ENCODE data around the gene RNF220. TPM values are rescaled to one million over a fixed set of nuclear protein-coding genes. Genes with fewer than 3 reads are reported as not detected.
"Not testable (repeated sequence)": the region's sequence is repeated elsewhere in the genome, so short reads cannot be mapped to it uniquely, and the experiment has no call there.

Gene RNF220
- total RNA-seq, 1 donor from 2014 or later: 89.5 TPM

DNA sequence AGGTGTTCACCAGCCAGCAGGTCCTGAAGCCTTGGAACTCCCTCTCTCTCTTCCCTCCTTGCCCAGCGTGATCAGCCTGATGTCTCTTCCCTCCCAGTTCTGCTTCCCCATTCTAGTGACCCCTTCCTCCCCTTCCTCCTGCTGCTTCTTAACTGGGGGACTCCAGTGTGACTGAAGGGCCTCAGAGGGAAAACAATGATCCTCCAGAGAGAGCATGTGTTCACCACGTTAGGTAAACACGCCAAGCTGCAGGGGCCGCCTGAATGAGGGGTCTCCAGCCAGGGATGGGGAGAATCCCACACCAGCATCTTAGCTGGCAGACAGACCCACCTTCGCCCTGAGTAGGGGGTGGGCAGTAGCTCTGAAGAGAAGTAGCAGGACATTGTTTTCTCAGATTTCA is 144.5 kb downstream of the RNF220 start:
- H3K36me3 Mint-ChIP-seq (ENCODE audit: low read depth): no peaks in the 10 kb centered on the region
- H3K4me1 Mint-ChIP-seq (ENCODE audit: low read depth): no peaks in the 10 kb centered on the region
- no peak overlapping the region for H3K27ac Mint-ChIP-seq
- no peak for DNase-seq (ENCODE audit: low spot score)
- peaks cover 5% of the 10 kb centered on the region for H3K27me3 Mint-ChIP-seq (ENCODE audit: low read depth)
- H3K9me3 Mint-ChIP-seq: no peaks in the 10 kb centered on the region
- H3K4me3 Mint-ChIP-seq (ENCODE audit: low read depth): no peak overlapping the region
- intact Hi-C loops (cut with micrococcal nuclease): no loop called here

DNA sequence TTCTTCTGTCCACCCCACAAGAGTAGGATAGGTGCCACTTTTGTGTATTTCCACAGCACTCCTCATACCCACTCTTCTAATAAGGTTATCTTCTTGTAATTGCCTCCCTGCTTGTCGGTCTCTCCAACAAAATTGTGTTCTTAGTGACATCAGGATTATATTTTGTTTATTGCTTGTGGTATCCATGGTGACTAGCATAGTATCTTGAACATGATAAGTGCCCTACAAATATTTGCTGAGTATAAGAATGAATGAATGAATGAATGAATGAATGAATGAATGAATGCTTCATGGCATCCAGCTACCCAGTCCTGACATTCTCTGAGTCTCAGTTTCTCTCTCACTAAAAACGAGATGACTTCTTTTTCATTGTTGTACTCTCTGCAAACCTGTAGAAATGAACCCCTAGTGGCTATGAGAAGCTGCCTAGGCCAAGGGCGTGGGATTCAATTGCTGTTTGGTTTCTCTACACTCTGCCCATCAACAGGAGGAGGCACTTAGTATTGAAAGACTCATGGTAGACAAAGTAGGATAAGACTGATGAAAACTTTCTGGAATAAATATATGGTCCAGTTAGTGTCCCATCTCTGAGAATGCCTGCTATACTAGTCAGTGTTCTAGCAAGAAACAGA is 148.2 kb downstream of the RNF220 start:
- H3K4me1 Mint-ChIP-seq (ENCODE audit: low read depth): no peaks in the 10 kb centered on the region
- no peak overlapping the region for H3K27ac Mint-ChIP-seq
- intact Hi-C loops (cut with micrococcal nuclease): no loop called here
- no peak overlapping the region for H3K4me3 Mint-ChIP-seq (ENCODE audit: low read depth)
- no peak for DNase-seq (ENCODE audit: low spot score)
- H3K36me3 Mint-ChIP-seq (ENCODE audit: low read depth): no peaks in the 10 kb centered on the region
- H3K27me3 Mint-ChIP-seq (ENCODE audit: low read depth): peaks cover 7% of the 10 kb centered on the region
- H3K9me3 Mint-ChIP-seq: no peaks in the 10 kb centered on the region

DNA sequence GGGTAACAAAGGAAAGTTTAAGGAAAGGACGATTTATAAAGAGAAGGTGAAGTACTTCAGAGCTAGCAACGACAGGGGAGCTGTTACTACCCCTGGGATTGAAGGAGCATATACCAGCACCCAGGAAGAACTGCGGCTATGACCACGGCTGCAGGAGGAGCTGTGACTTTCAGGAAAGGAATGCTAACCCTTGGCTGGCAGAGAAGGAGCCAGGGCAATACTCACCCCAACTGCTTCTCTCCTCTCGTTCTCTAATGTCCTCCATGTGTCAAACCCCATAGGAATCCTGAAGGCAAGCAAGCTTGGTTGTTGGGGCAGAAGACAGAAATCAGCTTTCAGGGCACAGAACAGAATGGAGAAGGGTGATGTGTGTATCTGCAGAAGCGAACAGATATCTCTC is 148.7 kb downstream of the RNF220 start:
- Mint-ChIP-seq H3K27ac (no peak overlapping the region), H3K4me1 (ENCODE audit: low read depth) (no peaks in the 10 kb centered on the region), H3K9me3 (no peaks in the 10 kb centered on the region), H3K4me3 (ENCODE audit: low read depth) (no peak overlapping the region), H3K36me3 (ENCODE audit: low read depth) (no peaks in the 10 kb centered on the region), H3K27me3 (ENCODE audit: low read depth) (peaks cover 7% of the 10 kb centered on the region)
- DNase-seq (ENCODE audit: low spot score): no peak
- intact Hi-C loops (cut with micrococcal nuclease): no loop called here

DNA sequence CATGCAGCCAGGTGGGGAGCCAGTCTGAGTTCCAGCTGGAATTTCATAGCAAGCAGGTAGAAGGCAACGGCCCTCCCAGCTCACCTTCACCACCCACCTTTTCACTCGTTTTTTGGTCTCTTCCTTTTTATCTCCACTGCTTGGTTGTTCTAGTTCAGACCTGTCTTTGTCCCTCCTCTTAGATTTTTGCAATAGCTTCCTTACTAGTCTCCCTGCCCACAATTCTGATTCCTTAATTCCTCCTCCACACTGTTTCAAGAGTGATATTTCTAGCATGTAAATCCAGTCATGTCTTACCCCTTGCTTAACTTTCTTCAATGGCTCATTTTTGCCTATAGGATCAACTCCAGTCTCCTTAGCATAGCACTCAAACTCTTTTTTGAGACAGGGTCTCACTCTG is 149.7 kb downstream of the RNF220 start:
- Mint-ChIP-seq H3K27ac (no peak overlapping the region), H3K36me3 (ENCODE audit: low read depth) (no peaks in the 10 kb centered on the region), H3K4me3 (ENCODE audit: low read depth) (no peak overlapping the region), H3K27me3 (ENCODE audit: low read depth) (peaks cover 7% of the 10 kb centered on the region), H3K9me3 (no peaks in the 10 kb centered on the region), H3K4me1 (ENCODE audit: low read depth) (no peaks in the 10 kb centered on the region)
- intact Hi-C loops (cut with micrococcal nuclease): no loop called here
- DNase-seq (ENCODE audit: low spot score): no peak

DNA sequence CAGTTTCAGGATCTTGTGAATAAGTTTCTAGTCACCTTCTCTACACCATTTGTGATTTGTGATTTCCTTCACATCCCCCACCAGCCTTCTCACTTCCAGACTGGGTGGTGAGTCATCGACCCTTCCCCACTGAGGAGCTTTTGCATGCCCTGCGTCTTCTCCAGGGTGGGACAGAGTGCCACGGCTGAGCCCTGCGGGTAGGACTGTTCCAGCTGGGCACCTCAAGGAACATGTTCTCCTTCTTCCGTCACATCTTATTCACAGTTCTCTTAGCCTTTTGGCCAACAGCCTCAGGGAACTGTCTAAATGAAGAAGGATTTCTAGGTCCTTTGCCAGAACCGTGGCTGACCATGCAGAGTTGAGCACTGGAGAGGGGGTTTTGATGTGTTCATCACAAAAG is 152.7 kb downstream of the RNF220 start:
- Mint-ChIP-seq H3K27ac (no peak overlapping the region), H3K27me3 (ENCODE audit: low read depth) (peaks cover 5% of the 10 kb centered on the region), H3K4me1 (ENCODE audit: low read depth) (no peaks in the 10 kb centered on the region), H3K9me3 (no peaks in the 10 kb centered on the region), H3K4me3 (ENCODE audit: low read depth) (no peak overlapping the region), H3K36me3 (ENCODE audit: low read depth) (no peaks in the 10 kb centered on the region)
- intact Hi-C loops (cut with micrococcal nuclease): no loop called here
- DNase-seq (ENCODE audit: low spot score): no peak

DNA sequence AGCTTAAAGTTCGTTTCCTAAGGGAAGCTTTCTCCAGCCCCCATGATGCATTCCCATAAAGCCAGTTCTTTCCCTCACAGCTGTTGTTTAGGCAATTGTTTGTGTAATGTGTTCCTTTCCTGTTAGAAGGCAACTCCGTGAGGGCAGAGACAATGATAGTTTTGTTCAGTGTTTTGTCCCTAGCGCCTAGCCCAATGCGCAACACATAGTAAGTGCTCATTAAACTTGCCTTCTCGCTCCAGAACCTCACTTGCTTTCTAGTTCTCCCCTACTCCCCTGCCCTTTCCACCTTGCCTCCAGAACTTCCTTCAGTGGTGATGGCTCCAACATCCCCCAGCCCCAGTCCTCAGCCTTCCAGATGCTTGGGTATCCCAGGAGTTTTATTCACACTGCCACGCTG is 153.8 kb downstream of the RNF220 start:
- DNase-seq (ENCODE audit: low spot score): no peak
- no peaks in the 10 kb centered on the region for H3K36me3 Mint-ChIP-seq (ENCODE audit: low read depth)
- no peak overlapping the region for H3K4me3 Mint-ChIP-seq (ENCODE audit: low read depth)
- H3K4me1 Mint-ChIP-seq (ENCODE audit: low read depth): no peaks in the 10 kb centered on the region
- H3K9me3 Mint-ChIP-seq: no peaks in the 10 kb centered on the region
- no peak overlapping the region for H3K27ac Mint-ChIP-seq
- intact Hi-C loops (cut with micrococcal nuclease): no loop called here
- peaks cover 5% of the 10 kb centered on the region for H3K27me3 Mint-ChIP-seq (ENCODE audit: low read depth)

DNA sequence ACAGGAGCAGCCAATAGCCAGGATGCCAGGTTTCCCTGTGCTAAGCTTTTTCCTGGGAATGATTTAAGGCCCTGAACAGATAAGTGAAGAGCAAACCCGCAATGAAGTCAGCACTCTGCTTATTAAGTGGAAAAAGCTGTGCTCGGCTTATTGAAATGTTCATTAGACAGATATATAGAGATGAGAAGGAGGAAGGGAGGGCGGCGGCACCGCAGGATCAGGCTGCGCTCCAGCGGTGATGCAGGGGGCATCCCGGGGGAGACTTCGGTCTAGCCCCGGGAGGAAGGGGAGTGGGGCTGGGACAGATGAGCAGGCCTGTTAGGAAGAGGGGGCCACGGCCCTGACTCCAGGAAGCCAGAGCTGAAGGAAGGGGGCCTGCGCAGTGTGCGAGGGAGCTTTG is 154.3 kb downstream of the RNF220 start:
- no peaks in the 10 kb centered on the region for H3K36me3 Mint-ChIP-seq (ENCODE audit: low read depth)
- no peak overlapping the region for H3K27ac Mint-ChIP-seq
- no peaks in the 10 kb centered on the region for H3K9me3 Mint-ChIP-seq
- H3K27me3 Mint-ChIP-seq (ENCODE audit: low read depth): peaks cover 5% of the 10 kb centered on the region
- intact Hi-C loops (cut with micrococcal nuclease): no loop called here
- DNase-seq (ENCODE audit: low spot score): no peak
- no peaks in the 10 kb centered on the region for H3K4me1 Mint-ChIP-seq (ENCODE audit: low read depth)
- H3K4me3 Mint-ChIP-seq (ENCODE audit: low read depth): no peak overlapping the region

DNA sequence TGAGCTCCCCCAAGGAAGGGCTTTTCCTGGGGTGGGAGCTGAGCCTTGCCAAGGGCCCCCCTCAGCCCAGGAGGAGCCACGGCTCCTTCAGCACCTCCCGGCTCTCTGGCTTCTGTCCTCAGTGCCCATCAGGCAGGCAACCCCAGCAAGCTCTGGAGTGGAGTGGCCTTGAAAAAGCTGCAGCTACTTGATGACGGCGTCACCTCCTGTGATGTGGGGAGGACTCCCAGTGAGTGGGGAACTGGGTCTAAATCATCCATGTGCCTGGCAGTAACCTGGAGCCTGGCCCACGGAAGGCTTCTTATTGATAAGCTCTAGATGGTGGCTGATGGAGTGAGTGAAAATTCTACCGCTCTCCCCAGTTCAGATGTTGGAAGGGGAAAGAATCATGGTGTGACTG is 154.9 kb downstream of the RNF220 start:
- H3K36me3 Mint-ChIP-seq (ENCODE audit: low read depth): no peaks in the 10 kb centered on the region
- intact Hi-C loops (cut with micrococcal nuclease): no loop called here
- H3K27ac Mint-ChIP-seq: no peak overlapping the region
- H3K9me3 Mint-ChIP-seq: no peaks in the 10 kb centered on the region
- H3K4me1 Mint-ChIP-seq (ENCODE audit: low read depth): no peaks in the 10 kb centered on the region
- H3K4me3 Mint-ChIP-seq (ENCODE audit: low read depth): no peak overlapping the region
- H3K27me3 Mint-ChIP-seq (ENCODE audit: low read depth): peaks cover 6% of the 10 kb centered on the region
- no peak for DNase-seq (ENCODE audit: low spot score)

DNA sequence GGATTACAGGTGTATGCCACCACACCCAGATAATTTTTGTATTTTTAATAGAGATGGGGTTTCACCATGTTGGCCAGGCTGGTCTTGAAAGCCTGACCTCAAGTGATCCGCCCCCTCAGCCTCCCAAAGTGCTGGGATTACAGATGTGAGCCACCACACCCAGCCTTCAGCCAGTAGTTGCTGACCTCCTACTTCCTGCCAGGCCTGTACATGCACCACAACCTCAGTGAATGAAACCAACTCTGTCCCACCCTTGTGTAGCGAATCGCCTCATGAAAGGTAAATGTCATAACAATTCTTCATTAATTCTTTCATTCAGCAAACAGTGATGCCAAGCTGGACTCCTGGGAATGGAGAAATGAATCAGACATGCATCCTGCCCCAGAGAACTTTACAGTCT is 155.6 kb downstream of the RNF220 start:
- H3K4me3 Mint-ChIP-seq (ENCODE audit: low read depth); intact Hi-C loops (cut with micrococcal nuclease); DNase-seq (ENCODE audit: low spot score); H3K9me3 Mint-ChIP-seq; H3K36me3 Mint-ChIP-seq (ENCODE audit: low read depth); H3K27ac Mint-ChIP-seq; H3K27me3 Mint-ChIP-seq (ENCODE audit: low read depth); H3K4me1 Mint-ChIP-seq (ENCODE audit: low read depth): not testable (repeated sequence)

DNA sequence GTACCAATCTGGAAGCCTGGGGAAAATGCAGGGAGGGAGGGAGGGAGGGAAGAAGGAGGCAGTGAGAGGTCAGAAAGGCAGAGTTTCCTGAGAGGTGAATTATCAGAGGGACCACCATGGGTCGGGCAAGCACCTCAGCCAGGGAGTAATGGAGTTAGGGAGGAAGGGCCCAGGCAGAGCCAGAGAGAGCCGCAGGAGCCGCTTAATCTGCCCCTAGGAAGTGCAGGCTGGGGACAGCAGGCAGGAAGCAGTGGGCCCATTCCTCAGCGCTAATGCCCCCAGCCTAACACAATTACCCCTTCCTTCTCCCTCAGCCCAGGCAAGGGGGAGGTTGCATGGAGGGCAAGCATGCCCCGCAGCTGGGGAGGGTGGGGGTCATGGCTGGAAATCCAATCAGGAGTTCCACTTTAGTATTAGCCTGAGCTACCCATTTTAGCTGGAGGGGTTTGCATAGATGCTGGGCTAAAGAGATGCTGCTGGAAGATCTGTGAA is 160.2 kb downstream of the RNF220 start:
- no peaks in the 10 kb centered on the region for H3K4me1 Mint-ChIP-seq (ENCODE audit: low read depth)
- intact Hi-C loops (cut with micrococcal nuclease): no loop called here

DNA sequence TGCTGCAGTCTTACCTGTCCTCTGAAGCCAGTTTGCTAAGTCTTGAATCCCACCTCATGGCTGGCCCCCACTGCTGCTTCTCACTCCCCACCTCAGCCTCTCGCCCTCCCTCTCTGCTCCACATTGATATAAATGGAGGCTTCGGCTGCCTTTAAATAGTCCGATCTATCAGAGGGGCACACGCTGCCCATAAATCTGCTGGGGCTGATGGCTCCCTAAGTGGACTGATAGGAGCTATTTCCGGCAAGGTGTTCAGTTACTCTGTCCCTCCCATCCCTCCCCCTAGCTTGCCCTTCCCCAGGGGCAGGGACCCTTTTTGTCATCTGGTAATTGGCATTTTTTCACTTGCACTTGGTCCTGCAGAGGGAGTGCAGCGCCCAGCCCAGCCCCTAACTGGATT is 160.8 kb downstream of the RNF220 start:
- Mint-ChIP-seq H3K4me1 (ENCODE audit: low read depth) (no peaks in the 10 kb centered on the region), H3K36me3 (ENCODE audit: low read depth) (no peaks in the 10 kb centered on the region), H3K4me3 (ENCODE audit: low read depth) (no peak overlapping the region), H3K27me3 (ENCODE audit: low read depth) (peaks cover 3% of the 10 kb centered on the region), H3K27ac (no peak overlapping the region), H3K9me3 (no peaks in the 10 kb centered on the region)
- no peak for DNase-seq (ENCODE audit: low spot score)
- intact Hi-C loops (cut with micrococcal nuclease): no loop called here

More for the DNA sequence above, 160.2 kb downstream of the RNF220 start:
- no peaks in the 10 kb centered on the region for H3K36me3 Mint-ChIP-seq (ENCODE audit: low read depth)
- no peak overlapping the region for H3K4me3 Mint-ChIP-seq (ENCODE audit: low read depth)
- H3K9me3 Mint-ChIP-seq: no peaks in the 10 kb centered on the region
- DNase-seq (ENCODE audit: low spot score): no peak
- no peak overlapping the region for H3K27ac Mint-ChIP-seq
- H3K27me3 Mint-ChIP-seq (ENCODE audit: low read depth): peaks cover 3% of the 10 kb centered on the region

DNA sequence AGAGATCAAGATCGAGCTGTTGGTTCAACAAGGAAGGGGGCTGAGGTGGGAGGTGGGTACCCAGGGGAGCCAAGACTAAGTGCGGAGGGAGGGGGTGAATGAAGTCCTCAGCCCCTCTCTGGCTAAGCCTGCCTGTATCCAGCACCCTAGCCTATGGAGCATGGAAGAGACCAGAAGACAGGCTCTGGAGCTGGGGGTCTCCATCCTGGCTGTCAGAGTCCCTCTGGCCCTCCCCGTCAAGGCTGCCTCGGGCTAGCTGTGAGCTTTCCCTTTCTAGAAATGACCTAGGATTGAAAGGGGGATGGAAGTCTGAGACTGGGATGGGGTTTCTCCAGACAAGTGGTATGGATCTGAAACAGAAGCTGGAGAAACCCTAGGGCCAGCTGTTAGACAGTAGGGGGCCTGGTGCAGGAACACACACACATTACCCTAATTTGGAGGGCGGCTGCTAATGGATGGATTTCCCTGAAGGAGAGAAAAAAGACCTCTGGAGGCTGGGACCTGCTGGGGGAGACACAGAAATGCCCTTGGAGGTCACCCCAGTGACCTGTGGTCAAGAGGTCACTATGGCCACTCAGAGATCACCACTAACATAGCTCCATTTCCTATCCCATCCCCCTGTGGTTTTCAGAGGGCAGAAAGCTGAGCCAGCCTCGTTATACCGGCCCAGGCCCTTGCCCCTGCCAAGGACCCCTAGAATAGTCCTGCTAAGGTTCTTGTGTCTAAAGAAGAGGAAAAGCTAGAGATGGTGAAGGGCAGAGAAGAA is 161.4 kb downstream of the RNF220 start:
- H3K9me3 Mint-ChIP-seq: no peaks in the 10 kb centered on the region
- H3K4me3 Mint-ChIP-seq (ENCODE audit: low read depth): no peak overlapping the region
- DNase-seq (ENCODE audit: low spot score): no peak
- H3K27ac Mint-ChIP-seq: no peak overlapping the region
- no peaks in the 10 kb centered on the region for H3K4me1 Mint-ChIP-seq (ENCODE audit: low read depth)
- no peaks in the 10 kb centered on the region for H3K36me3 Mint-ChIP-seq (ENCODE audit: low read depth)
- intact Hi-C loops (cut with micrococcal nuclease): no loop called here
- peaks cover 3% of the 10 kb centered on the region for H3K27me3 Mint-ChIP-seq (ENCODE audit: low read depth)

DNA sequence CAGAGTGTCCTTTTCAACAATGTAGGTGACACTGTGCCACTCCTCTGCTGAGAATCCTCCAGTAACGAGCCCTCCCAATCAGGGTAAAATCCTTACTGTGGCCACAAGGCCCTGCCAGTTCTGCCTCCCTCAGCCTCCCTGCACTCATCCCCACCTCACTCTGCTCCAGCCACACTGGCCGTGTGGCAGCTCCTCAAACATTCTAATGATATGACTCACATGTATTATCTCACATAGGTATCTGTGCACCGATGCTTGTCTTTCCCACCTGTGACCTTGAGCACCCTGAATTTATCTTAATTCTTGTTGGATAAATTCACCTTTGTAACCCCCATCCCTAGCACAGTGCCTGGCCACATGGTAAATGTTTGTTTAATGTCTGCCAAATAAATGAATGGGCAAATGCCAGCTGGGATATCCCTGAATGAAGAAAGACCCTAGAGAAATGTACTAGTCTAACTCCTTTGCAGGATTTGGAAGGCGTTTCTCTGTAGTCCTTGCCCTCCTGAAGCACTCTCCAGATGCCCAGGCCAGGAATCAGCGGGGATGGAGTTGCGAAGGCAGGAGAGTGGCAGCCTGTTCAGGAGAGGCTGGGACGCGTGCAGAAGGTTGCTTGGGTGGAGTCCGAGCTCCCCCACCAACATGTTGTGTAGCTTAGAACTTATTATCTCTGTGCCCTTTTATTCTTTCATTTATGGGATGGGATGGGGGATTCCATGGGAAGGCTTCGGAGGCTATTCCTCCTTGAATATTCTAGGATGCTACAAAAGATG is 163.3 kb downstream of the RNF220 start:
- no peak for DNase-seq (ENCODE audit: low spot score)
- intact Hi-C loops (cut with micrococcal nuclease): no loop called here
- Mint-ChIP-seq H3K4me1 (ENCODE audit: low read depth) (no peaks in the 10 kb centered on the region), H3K9me3 (no peaks in the 10 kb centered on the region), H3K27me3 (ENCODE audit: low read depth) (peaks cover 3% of the 10 kb centered on the region), H3K27ac (no peak overlapping the region), H3K36me3 (ENCODE audit: low read depth) (no peaks in the 10 kb centered on the region), H3K4me3 (ENCODE audit: low read depth) (no peak overlapping the region)
